HCT116 (cell line): ENCODE measurements around the gene CCDC63. TPM values are rescaled to one million over a fixed set of nuclear protein-coding genes. Genes with fewer than 3 reads are reported as not detected.

ENCODE experiments used
- ATAC-seq: fragments of 200-7000 bp; cut with Tn5 transposase; 2 replicates; pipeline ENCODE4 v1.9.1; 2020; ENCODE audit warnings: mild to moderate bottlenecking, moderate library complexity
- BruUV-seq: library from RNA; stranded (reverse); fragments of 400-500 nt; replicated peaks from 2 replicates; lab custom pipeline; 2021; lab: Mats Ljungman, UMichigan
- CTCF ChIA-PET: fragments of 300-600 bp; sonication (Branson Sonifier 250); formaldehyde crosslinking; loops from one replicate; lab custom pipeline; 2021; ENCODE audit warnings: antibody characterized with exemption; lab: Charles Lee
- POLR2A ChIA-PET: fragments of 300-600, 350-600 bp; sonication (Branson Sonifier 250); formaldehyde crosslinking; loops from one replicate; lab custom pipeline; 2021; ENCODE audit warnings: antibody characterized with exemption; lab: Charles Lee
- RAD21 ChIA-PET, 2 experiments: fragments of 300-600 bp; sonication (Branson Sonifier 250); formaldehyde crosslinking; loops; one replicate each; lab custom pipeline; 2023; ENCODE audit warnings: low total read pairs in 2 of 2; ENCODE audit not compliant: uncharacterized antibody in 2 of 2, unreplicated experiment in 2 of 2, low non-redundant PET in 1 of 2; lab: Charles Lee
- DNase-seq: peaks from one replicate; pipeline ENCODE4 v3.0.0-alpha.2; 2010; ENCODE audit warnings: low read depth, low spot score
- H2AFZ ChIP-seq: fragments of 200-600 bp; shearing (Covaris generic), sonication (generic); 2 replicates; pipeline ENCODE4 v1.6.1; 2017; ENCODE audit warnings: low read depth, mixed run types, mixed read lengths, antibody characterized with exemption, low read length; ENCODE audit not compliant: poor library complexity, severe bottlenecking
- H3K27ac ChIP-seq: 2 replicates; pipeline ENCODE4 v1.5.1; 2012; ENCODE audit warnings: low read depth, low read length
- H3K27me3 ChIP-seq: fragments of 200-600 bp; sonication (generic); 2 replicates; pipeline ENCODE4 v1.6.1; 2016; ENCODE audit warnings: mixed run types, low read length, mixed read lengths; ENCODE audit not compliant: insufficient read depth
- H3K36me3 ChIP-seq, 2 experiments: fragments of 200-500 bp in 1 of 2; fragments of 200-600 bp in 1 of 2; sonication (Bioruptor generic) in 1 of 2; sonication (generic) in 1 of 2; 2 replicates each; pipeline versions ENCODE4 v1.5.1 to v1.6.1; 2014 to 2016; ENCODE audit warnings: low read length in 2 of 2, inconsistent platforms in 1 of 2, mixed read lengths in 1 of 2, mixed run types in 1 of 2; ENCODE audit not compliant: insufficient read depth in 2 of 2, control insufficient read depth in 1 of 2
- H3K4me1 ChIP-seq, 2 experiments: fragments of 200-600 bp in 1 of 2; sonication (generic) in 1 of 2; 2 replicates each; pipeline versions ENCODE4 v1.5.1 to v1.6.1; 2012 to 2017; ENCODE audit warnings: low read length in 2 of 2, inconsistent platforms in 1 of 2, mild to moderate bottlenecking in 1 of 2, mixed read lengths in 1 of 2, mixed run types in 1 of 2, moderate library complexity in 1 of 2; ENCODE audit not compliant: insufficient read depth in 2 of 2, control insufficient read depth in 1 of 2
- H3K4me2 ChIP-seq: fragments of 200-600 bp; sonication (generic); 2 replicates; pipeline ENCODE4 v1.6.1; 2017; ENCODE audit warnings: mixed run types, low read length, mixed read lengths
- H3K4me3 ChIP-seq, 2 experiments: fragments of 200-600 bp in 1 of 2; sonication (generic) in 1 of 2; replicated peaks in 1 of 2; 2 replicates each; pipeline ENCODE4 v1.5.1; 2011 to 2016; ENCODE audit warnings: low read length in 2 of 2, control low read depth in 1 of 2, low read depth in 1 of 2, mild to moderate bottlenecking in 1 of 2, mixed read lengths in 1 of 2, mixed run types in 1 of 2
- H3K79me2 ChIP-seq: fragments of 200-600 bp; sonication (generic); 2 replicates; pipeline ENCODE4 v1.6.1; 2017; ENCODE audit warnings: mild to moderate bottlenecking, mixed run types, low read length, moderate library complexity, mixed read lengths; ENCODE audit not compliant: insufficient read depth
- H3K9ac ChIP-seq: fragments of 200-600 bp; sonication (generic); 2 replicates; pipeline ENCODE4 v1.6.1; 2016; ENCODE audit warnings: low read length, mixed read lengths
- H3K9me2 ChIP-seq: fragments of 200-600 bp; sonication (generic), shearing (Covaris generic); 2 replicates; pipeline ENCODE4 v1.6.1; 2017; ENCODE audit warnings: mixed run types, mild to moderate bottlenecking, moderate library complexity; ENCODE audit not compliant: insufficient read depth
- H3K9me3 ChIP-seq, 2 experiments: fragments of 200-500 bp in 1 of 2; fragments of 200-600 bp in 1 of 2; sonication (Bioruptor generic) in 1 of 2; sonication (generic) in 1 of 2; 2 replicates each; pipeline ENCODE4 v1.6.1; 2014 to 2017; ENCODE audit warnings: low read length in 2 of 2, mixed read lengths in 2 of 2, inconsistent platforms in 1 of 2, low read depth in 1 of 2, mild to moderate bottlenecking in 1 of 2, mixed run types in 1 of 2, moderate library complexity in 1 of 2; ENCODE audit not compliant: control insufficient read depth in 1 of 2, insufficient read depth in 1 of 2
- H4K20me1 ChIP-seq: fragments of 200-600 bp; sonication (generic), shearing (Covaris generic); 2 replicates; pipeline ENCODE4 v1.6.1; 2017; ENCODE audit warnings: mixed run types, mild to moderate bottlenecking, moderate library complexity; ENCODE audit not compliant: insufficient read depth
- ATF3 ChIP-seq: IDR thresholded peaks from 2 replicates; pipeline ENCODE4 v1.6.1; 2012
- CBX3 ChIP-seq: IDR thresholded peaks from 2 replicates; pipeline ENCODE4 v1.6.1; 2012; ENCODE audit warnings: low read depth
- EGR1 ChIP-seq: IDR thresholded peaks from 2 replicates; pipeline ENCODE4 v1.6.1; 2012; ENCODE audit warnings: low read depth
- ELF1 ChIP-seq: IDR thresholded peaks from 2 replicates; pipeline ENCODE4 v1.6.1; 2012; ENCODE audit warnings: low read depth, borderline replicate concordance
- EZH2 ChIP-seq: fragments of 200-600 bp; sonication (generic); IDR thresholded peaks from 2 replicates; pipeline ENCODE4 v1.6.1; 2017; ENCODE audit warnings: antibody characterized with exemption, mixed run types
- JUND ChIP-seq: IDR thresholded peaks from 2 replicates; pipeline ENCODE4 v1.6.1; 2012
- MAX ChIP-seq: IDR thresholded peaks from 2 replicates; pipeline ENCODE4 v1.6.1; 2012
- POLR2A ChIP-seq: IDR thresholded peaks from 2 replicates; pipeline ENCODE4 v1.7.0; 2011; ENCODE audit warnings: borderline replicate concordance; ENCODE audit not compliant: insufficient read depth, insufficient read length; ENCODE audit errors: extremely low read depth
- POLR2AphosphoS5 ChIP-seq: IDR thresholded peaks from 2 replicates; pipeline ENCODE4 v1.6.1; 2011; ENCODE audit warnings: mild to moderate bottlenecking, low read depth, low read length, moderate library complexity
- RAD21 ChIP-seq: IDR thresholded peaks from 2 replicates; pipeline ENCODE4 v1.6.1; 2012; ENCODE audit warnings: low read depth, mild to moderate bottlenecking
- SIN3A ChIP-seq: IDR thresholded peaks from 2 replicates; pipeline ENCODE4 v1.6.1; 2012; ENCODE audit warnings: low read depth
- SP1 ChIP-seq: IDR thresholded peaks from 2 replicates; pipeline ENCODE4 v1.6.1; 2012; ENCODE audit warnings: low read depth
- TCF7L2 ChIP-seq: IDR thresholded peaks from 2 replicates; pipeline ENCODE4 v1.7.0; 2011; ENCODE audit warnings: borderline replicate concordance, inconsistent platforms; ENCODE audit not compliant: insufficient read depth, insufficient read length; ENCODE audit errors: extremely low read depth
- YY1 ChIP-seq: IDR thresholded peaks from 2 replicates; pipeline ENCODE4 v1.6.1; 2011; ENCODE audit warnings: low read length, low read depth, moderate library complexity, mild to moderate bottlenecking; ENCODE audit not compliant: insufficient replicate concordance; ENCODE audit errors: extremely low read depth
- ZBTB33 ChIP-seq: IDR thresholded peaks from 2 replicates; pipeline ENCODE4 v1.6.1; 2011; ENCODE audit warnings: mild to moderate bottlenecking, low read length, moderate library complexity; ENCODE audit not compliant: insufficient replicate concordance; ENCODE audit errors: extremely low read depth
- ZFX ChIP-seq: fragments of 450-650 bp; IDR thresholded peaks from 2 replicates; pipeline ENCODE4 v1.6.1; 2017
- ZNF274 ChIP-seq: fragments of 200-500 bp; sonication (Bioruptor generic); IDR thresholded peaks from 2 replicates; pipeline ENCODE4 v1.6.1; 2014; ENCODE audit warnings: mild to moderate bottlenecking, low read depth, low read length, inconsistent platforms
- intact Hi-C: fragments of 100-400 bp; cut with micrococcal nuclease; formaldehyde crosslinking; loops from 2 replicates; pipeline ENCODE4 v1.10.0; 2022
- total RNA-seq: library from RNA; stranded (reverse); gene quantifications from one replicate; pipeline ENCODE4 v1.2.1, GENCODE V29; 2021; ENCODE audit not compliant: unreplicated experiment

CCDC63 gene
- total RNA-seq, 1 experiment from 2014 or later = 0.47 TPM

- H3K9ac ChIP-seq = peak overlapping the region; percentile 1; the same call in 1 of the 2 replicates
- H3K27ac ChIP-seq = no peak overlapping the region
- H4K20me1 ChIP-seq = no peaks in the 10 kb centered on the region
- DNase-seq (no peak), ATAC-seq (peak; percentile 50)
- no peaks in the 10 kb centered on the region for H3K9me2 ChIP-seq
- TF ChIP-seq POLR2AphosphoS5 (no peak), ELF1 (no peak), SP1 (no peak), EZH2 (no peak), MAX (no peak), ZFX (no peak), ZBTB33 (no peak), RAD21 (no peak), YY1 (no peak), POLR2A (no peak), JUND (no peak), SIN3A (no peak), TCF7L2 (no peak), ATF3 (no peak), ZNF274 (no peak), EGR1 (no peak), CBX3 (no peak)
- ChIA-PET POLR2A (no interaction called here), CTCF (interaction anchor here (0.6 to 1.9 kb wide), 9 partner anchors 11 to 407 kb away, joined by 3 to 9 read pairs (median 3); no protein-coding TSS in a partner anchor), RAD21 (interaction anchor here in 1 of 2 experiments (0.7 kb wide), 1 partner anchor 120 kb away, joined by 4 read pairs; no protein-coding TSS in a partner anchor)
- no peaks in the 10 kb centered on the region for H3K79me2 ChIP-seq
- H3K27me3 ChIP-seq = no peaks in the 10 kb centered on the region
- BruUV-seq = no TSS peak
- H3K4me3 ChIP-seq = peak overlapping the region; percentile 33 to 36
- intact Hi-C loops = loop anchor here (1.0 to 10.0 kb wide), 3 partner anchors 281 to 419 kb away; no protein-coding TSS in a partner anchor
- H3K9me3 ChIP-seq = no peaks in the 10 kb centered on the region
- H2AFZ ChIP-seq = peak overlapping the region; percentile 93
- no peaks in the 10 kb centered on the region for H3K36me3 ChIP-seq
- peaks cover 0 to 37% of the 10 kb centered on the region in 2 experiments; a peak in 2 of 4 replicates for H3K4me1 ChIP-seq
- peak overlapping the region; percentile 81 for H3K4me2 ChIP-seq
These were observed 47.2 kb downstream of the CCDC63 start for GRCh38 chr12:110893956-110894355.
